Measurements from ENCODE around the gene LIM2.
"Not testable (repeated sequence)": the region's sequence is repeated elsewhere in the genome, so short reads cannot be mapped to it uniquely, and the experiment has no call there.

Gene LIM2, protein sequence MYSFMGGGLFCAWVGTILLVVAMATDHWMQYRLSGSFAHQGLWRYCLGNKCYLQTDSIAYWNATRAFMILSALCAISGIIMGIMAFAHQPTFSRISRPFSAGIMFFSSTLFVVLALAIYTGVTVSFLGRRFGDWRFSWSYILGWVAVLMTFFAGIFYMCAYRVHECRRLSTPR

DNA sequence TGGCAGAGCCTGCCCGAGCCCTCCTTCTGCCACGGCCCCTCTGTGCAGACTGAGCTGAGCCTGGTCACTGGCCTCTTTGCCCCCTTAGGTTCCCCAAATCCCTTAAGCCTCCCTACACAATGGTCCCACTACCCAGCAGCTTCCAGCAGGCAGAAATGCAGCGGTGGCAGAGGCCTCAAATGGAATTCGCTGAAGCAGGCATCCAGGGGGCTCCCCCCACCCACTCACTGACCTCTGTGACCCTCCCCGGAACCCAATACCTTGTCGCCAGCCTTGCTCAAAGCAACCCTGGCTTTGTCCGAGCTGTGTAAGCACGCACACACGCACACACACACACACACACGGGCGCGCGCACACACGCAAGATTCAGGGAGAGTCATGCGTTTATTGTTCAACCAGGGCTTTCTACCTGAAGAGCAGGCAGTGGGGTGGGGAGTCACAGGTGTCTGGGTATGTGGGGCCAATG lies at the start of gene LIM2:
Gene LIM2 (minus strand): TSS at position 51 of the 466 bp plus-strand sequence. CDS start 531 bp downstream, outside the sequence.
- DNase-seq = no peak

DNA sequence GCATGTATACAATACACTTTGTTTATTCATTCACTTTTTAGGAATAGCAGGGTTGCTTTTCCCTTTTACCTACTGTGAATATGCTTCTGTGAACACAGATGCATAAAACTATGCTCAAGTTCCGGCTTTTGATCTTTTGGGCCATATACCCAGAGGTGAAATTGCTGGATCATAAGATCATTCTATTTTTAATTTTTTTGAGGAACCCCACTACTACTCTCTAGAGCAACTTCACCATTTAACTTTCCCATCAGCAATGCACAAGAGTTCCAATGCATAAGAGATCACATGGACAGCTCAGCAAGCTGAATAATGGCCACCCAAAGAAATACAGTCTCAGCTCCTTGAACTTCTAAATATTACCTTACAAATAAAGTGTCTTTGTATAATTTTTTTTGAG lies 46.7 kb upstream of the LIM2 start:
- no peak for DNase-seq

DNA sequence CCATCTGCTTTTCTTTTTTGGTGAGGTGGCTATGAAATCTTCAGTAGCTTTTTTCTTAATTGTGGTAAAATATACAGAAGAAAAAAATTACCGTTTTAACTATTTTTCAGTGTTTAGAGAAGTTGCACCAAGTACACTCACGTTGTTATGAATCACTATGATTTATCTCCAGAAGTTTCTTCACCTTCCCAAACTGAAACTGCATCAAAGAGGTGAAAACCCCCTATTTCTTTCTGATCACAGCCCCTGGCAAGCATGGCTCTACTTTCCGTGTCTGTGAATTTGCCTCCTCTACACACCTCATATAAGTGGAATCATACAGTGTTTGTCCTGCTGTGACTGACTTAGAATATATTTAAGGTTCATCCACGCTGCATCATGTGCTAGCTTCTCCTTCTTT lies 45.3 kb upstream of the LIM2 start:
- no peak for DNase-seq

DNA sequence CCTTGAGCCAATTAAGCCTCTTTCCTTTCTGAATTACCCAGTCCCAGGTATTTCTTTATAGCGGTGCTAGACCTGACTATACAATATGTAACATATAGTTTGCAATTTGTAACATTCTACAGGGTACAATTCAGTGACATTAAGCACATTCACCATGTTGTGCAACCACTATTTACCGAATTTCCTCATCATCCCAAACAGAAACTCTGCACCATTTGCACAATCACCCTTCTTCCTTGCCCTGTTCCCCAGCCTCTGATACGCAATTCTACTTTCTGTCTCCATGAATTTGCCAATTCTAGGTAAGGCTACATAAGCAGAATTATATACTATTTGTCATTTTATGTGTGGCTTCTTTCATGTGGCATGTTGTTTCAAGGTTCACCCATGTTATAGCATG lies 43.4 kb upstream of the LIM2 start:
- no peak for DNase-seq

DNA sequence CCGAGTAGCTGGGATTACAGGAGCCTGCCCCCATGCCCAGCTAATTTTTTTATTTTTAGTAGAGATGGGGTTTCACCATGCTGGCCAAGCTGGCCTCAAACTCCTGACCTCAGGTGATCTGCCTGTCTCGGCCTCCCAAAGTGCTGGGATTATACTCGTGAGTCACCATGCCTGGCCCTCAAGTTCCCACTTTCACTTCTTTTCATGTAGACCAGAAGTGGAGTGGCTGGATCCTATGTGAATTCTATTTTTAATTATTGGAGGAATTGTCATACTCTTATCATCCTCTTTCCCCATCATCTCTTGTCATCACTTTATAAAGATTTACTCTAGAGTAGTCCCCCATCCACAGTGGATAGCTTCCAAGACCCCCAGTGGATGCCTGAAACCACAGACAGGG lies 42.4 kb upstream of the LIM2 start:
- no peak for DNase-seq

DNA sequence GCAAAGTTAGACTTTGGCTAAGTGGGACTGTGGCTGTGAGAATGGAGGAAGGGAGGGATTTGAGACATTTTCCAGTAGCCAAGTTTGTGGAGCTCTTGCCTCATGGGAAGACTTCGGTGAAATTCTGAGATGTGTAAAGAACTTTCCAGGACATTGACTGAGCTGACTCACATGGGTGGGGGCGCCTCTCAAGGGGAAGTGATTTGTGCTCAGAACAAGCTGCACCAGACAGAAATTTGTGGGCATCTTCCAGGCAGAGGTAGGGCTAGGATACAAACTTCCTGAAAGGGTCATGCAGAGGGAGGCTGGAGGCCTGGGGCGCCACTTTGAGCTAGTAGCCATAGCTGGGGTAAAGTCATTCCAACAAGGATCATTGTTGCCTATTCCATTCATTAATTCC lies 39.4 kb upstream of the LIM2 start:
- no peak for DNase-seq

DNA sequence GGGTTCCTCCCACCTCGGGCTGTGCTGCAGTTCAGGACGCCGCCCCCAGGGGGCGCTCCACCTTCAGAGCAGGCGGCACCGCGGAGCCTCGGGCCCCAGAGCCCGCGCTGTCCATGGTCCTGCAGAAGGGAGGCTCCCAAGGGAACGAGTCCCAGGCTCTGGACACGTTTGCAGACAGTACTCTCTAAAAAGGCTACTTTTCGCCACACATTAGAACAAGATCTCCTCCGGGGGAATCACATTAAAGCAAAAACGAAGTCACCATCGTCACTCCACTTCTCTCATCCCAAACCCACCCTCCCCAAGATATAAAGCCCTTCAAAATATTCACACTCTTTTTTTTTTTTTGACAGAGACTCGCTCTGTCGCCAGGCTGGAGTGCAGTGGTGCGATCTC lies 34.3 kb upstream of the LIM2 start:
- DNase-seq = peak; percentile 90

DNA sequence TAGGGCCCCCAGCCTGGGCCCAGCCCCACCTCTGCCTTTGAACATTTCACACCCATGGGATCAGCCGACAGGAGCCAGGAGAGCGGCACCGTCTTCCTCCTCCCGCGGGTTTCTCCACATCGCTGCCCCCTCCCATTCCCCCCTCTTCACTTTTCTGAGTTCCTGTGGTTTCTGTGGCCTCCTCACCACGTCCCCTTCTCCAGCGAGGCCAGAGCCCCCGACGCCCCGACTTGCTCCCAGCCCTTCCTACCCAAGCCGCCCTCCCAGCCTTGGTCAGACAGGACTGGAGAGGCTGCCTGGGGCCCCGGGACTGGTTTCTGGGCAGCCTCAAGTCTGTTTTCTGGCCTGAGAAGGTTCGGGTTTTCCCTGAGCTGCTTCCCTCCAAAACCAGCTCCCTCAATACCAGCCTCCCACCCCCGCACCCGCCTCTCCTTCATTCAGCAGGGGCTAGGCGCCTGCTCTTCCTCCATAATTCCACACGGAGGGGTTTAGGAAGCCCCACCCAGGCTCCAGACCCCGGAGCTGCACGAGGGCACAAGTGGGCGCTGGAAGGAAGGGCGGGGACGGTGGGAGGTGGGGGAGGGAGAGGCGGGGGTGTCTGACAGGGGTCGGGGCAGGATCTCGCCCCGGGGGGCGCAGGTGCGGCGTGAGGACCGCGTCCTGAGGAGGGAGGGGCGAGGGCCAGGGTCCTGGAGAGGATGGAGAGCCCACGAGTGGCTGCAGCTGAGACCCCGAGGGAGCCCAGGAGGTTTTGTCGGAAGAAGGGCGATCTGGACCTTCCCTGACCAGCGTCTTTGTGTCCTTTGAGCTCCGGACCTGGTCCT lies 33.7 kb upstream of the LIM2 start:
- no peak for DNase-seq

DNA sequence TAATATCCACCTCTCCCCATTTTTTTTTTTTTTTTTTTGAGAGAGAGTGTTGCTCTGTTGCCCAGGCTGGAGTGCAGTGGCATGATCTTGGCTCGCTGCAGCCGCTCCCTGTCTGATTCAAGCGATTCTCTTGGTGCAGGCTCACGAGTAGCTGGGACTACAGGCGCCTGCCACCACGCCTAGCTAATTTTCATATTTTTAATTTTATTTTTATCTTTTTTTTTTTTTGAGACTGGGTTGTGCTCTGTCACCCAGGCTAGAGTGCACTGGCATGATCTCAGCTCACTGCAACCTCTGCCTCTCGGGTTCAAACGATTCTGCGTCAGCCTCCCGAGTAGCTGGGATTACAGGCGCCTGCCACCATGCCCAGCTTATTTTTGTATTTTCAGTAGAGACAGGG lies 32.7 kb upstream of the LIM2 start:
- not testable (repeated sequence) for DNase-seq

DNA sequence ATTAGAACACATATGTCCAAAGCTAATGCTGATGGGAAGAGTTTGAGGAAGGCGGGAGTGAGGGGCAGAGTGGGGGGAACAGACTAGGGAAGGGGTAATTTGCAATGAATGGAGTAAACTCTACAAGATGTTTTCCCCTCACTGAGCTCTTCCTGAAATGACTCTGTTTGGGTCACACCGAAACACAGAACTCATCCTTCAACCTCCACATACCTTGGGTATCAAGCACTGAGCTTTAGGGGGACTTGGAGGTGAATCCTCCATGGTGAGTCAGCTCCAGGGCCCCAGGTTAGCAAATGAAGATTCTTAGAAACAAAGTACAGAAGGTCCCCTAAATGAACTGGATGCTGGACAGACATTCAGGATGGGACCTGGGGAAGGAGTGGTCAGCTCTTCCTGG lies 30.9 kb upstream of the LIM2 start:
- DNase-seq = no peak

DNA sequence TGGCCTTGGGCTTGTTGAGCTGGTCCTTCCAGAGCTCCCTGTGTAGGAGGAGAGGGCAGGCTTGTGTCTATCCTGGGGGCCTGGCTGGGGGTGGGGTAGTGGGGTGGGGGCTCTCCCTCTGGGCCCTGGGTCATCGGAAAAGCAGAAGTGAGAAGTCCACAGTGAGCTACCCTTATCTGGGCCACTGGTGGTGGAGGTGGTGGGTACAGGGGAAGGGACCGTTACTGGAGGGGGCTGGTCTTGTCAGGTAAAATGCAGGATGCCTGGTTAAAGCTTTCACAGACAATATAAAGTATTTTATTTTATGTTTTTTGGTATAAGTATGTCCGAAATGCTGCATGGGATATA lies 30.0 kb upstream of the LIM2 start:
- DNase-seq = no peak

DNA sequence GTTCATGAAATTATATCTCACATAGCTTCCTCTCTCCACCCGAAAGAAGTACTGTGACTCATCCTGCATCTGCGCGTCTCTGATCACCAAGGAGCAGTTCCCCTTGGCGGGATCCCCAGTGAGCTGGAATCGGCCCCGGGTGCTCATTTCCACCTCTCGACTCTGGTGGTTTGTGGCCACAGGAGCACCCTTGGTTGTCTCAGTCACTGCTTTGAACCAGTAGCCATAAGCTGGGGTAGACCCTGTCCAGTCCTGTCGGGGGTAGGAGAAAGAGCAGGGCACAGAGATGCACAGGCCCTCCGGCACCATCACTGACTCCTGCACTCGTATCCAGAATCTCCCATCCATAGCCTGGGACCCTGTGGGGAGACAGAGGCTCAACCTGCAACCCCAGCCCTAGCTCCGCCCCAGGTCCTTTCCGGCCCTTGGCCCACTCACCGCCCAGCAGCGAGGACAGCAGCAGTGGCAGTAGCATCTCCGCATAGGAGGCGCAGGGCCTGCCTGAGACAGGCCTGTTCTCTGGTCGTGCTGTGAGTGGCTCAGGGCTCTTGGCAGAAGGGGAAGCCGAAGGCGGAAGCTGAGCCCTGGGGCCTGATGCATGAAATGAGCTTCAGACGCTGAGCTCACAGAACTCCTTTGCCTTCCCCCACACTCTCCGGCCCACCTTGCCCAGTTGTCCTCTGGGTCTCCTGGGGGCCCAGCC lies 29.5 kb upstream of the LIM2 start, which contains the start of gene SIGLEC10:
Gene SIGLEC10 (minus strand): TSS at position 536 of the 703 bp plus-strand sequence. CDS start 61 bp downstream, at position 475.
- DNase-seq = no peak

DNA sequence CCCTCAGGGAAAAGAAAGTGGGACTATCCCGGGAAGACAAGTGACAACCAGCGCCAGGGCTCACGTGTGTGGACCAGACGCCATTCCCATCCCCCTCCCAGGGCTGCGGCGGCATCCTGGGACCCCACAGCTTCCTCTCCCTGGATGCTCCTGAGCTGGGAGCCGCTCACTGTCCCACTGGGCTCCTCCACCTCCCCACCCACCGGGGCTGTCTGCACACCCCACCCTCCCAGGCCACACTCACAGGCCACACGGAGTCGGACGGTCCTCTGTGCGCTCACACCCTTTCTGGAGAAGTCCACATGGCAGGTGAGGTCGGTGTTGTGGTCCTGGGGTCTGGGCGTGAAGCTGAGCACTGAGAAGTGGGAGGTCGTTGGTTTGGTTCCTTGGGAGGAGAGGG lies 28.6 kb upstream of the LIM2 start:
- DNase-seq = not testable (repeated sequence)

DNA sequence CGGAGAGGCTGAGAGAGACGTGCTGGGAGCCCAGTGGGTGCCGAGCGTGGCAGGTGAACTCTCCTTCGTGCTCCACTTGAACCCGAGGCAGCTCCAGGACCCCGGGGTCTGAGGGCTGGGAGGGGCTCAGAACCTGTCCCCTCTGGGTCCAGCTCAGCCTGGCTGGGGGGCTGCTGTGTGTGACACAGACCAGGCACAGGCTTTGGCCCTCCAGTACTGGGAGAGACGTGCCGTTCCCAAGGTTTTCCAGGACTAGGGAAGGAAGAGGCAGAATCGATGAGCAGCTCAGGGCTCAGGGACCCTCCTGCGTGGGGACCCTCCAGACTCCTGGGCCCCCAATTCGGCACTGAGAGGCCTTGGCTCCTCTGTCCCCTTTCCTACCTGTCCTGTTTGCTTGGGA lies 27.4 kb upstream of the LIM2 start:
- no peak for DNase-seq

DNA sequence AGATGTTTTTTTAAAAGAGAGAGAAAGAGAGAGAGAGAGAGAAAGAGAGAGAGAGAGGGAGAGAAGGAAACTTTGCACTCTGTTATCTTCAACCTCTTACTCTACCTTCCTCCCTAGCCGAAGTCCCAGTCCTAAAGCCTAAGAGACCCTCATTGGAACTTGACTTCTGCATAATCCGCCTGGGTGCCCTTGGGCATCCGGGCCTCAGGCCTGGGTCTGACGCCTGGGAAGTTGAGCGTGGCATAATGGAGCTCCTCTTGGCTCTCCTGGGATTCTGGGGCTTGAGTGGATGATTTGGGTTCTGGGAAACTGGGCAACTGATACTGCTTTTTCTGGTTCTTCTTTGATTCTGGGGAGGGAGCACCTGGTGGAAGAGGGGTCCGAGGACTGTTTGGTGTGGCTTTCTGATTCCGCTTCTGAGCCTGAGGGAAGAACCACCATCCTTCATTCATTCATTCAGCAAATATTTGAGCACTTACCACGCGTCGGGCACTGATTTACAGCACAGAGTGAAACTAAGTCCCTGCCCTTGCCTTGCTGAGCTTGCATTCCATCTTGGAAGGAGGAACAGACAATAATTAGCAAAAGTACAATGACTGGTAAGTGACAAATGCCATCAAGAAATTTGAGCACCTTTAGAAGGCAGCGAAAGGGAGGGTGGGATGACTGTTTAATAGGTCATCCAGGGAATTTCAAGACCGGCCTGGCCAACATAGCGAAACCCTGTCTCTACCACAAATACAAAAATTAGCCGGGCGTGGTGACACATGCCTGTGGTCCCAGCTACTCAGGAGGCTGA lies 23.4 kb upstream of the LIM2 start:
- no peak for DNase-seq

DNA sequence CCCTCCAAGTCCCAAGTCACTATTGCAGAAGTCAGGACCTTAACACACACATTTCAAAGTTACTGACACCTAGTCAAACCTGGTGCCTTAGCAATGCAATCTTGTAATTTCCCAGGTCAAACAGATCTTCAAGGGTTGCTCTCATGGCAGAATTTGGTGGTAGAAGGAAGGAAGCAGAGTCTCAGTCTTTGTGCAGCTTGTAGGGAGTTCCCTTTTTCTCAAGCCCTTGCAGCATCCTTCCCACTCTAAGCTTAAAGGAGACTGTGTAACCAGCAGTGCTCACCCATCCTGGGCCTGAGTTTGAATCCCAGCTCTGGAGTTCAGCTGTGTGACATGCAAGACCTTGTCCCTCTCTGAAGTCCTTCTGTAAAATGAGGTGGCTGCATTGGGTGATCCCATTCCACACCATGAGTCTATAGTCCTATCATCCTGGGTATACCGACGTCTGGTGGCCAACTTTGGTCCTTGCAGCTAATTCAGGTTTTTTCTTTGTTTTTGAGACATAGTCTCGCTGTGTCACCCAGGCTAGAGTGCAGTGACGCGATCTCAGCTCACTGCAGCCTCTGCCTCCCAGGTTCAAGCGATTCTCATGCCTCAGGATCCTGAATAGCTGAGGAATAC lies 19.8 kb upstream of the LIM2 start:
- DNase-seq = peak; percentile 34

DNA sequence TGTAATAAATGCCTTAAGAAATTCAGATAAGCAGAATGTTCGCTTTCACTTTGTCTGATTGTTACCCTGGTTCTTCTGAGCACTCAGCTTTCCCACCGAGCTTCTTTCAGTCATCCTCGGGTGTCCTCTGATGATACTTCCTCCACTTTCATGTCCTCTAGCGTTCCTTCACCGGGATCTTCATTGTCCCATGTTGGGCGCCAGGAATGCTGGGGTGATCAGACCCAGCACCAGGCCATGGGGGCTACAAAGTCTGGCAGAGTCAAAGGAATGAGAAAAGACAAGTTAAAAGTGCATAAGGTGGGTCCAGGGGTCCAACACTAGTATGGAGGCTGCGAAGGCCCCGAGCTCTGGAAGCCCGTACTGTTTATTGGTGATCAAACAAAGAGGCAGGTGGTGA lies 14.3 kb upstream of the LIM2 start:
- DNase-seq = no peak

DNA sequence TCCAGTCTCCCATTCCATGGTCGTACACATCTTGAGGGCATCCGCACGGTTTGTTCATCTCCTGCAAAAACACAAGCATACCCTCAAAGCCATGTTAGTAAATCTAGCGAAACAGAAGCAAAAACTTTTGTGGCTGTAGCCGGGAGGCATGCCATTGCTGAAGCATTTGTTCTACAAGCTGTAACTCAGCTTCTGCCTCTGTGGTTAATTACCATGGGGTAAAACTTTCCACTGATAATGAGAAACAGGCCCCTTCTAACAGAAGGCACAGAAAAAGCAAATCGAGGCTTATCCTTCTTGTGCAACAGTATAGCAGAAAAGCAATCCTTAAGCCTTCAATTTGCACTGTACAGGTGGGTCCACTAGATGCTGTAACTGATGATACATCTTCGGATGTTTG lies 12.2 kb upstream of the LIM2 start:
- DNase-seq = not testable (repeated sequence)

DNA sequence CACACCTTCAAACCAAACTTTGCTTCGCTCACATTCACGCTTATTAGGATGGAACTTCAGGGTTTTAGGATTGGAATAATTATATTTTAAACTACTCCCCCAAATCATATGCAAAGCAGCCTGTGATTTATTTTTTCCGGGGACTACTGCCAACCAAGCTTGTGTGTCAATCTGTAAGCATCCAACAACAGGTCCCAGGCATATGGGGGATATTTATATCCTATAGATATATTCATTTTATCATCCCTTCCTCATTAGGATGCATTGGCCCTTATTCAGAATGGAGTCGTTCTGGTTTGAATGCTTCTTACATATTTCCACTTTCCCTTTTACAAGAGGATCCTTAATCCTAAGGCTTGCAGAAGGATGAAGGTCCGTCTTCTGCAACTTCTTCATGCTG lies 11.5 kb upstream of the LIM2 start:
- DNase-seq = no peak

DNA sequence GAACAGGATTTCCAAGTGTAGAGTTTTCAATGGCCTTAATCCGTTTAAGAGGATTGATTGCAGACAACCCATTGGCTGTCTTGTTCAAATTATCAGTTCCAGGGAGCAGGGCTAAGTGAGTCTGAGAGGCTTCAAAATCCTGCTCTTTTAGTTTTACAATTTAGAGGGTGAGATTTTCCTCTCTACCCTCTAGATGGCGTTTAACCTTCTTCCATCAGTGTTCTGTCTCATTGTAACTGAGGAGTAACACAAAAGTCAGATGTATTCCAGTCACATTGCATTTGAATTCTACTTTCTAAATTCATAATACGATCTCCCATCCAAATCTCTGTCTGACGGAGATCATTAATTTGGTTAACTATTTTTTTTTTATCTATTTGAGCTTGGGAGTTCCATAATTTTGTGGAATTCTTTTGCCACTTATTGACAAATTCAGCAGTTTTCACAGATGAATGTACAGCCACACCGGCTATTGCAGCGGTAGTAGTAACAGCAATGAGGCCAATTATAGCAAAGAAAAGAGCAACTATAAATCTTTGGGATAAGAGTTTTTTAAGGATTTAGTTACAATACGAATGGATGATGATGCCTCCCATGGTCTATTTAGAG lies 10.4 kb upstream of the LIM2 start:
- no peak for DNase-seq

DNA sequence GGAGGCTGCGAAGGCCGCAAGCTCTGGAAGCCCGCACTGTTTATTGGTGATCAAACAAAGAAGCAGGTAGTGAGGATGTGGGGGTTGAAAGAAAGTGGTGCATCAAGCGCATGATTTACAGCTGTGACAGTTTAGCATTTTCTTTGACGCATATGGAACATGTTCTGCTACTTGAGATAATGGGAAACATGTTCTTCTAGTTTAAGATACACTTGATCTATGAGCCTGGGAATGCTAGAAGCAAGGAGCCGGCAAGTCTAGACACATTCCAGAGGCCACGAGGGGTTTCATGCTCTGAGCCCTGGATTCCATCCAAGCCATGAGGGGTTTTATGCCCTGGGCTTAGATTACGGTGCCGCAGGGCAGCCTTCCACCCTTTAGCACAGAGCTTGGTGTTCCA lies 9.7 kb upstream of the LIM2 start:
- DNase-seq = not testable (repeated sequence)

DNA sequence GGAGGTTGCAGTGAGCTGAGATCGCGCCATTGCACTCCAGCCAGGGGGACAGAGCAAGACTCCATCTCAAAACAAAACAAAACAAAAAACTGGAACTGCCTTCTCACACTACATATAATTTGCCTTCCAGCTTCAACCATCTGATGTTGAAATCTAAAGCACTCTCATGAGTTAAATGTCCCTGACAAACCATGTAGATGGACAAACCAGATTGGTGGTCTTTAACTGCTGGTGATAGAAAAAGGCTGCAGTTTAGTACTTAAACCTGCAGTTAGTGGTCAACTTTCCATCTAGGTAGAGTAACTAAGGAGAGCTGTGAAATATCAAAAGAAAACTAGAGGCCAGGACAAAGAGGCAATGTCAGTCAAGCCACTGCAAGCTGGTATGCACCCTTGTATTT lies 8.4 kb upstream of the LIM2 start:
- no peak for DNase-seq

Measured in activated CD8-positive, alpha-beta memory T cell treated with anti-CD3 and anti-CD28 coated beads, Interleukin-2, amount 50 U/mL, for 4 hours (primary cell).